ENCODE data around the gene RGS12. TPM values are rescaled to one million over a fixed set of nuclear protein-coding genes. Genes with fewer than 3 reads are reported as not detected.

RGS12 gene
- total and polyA plus RNA-seq, 2 experiments from 2014 or later = 40.1 to 45.0 TPM

- no peaks in the 10 kb centered on the region for H3K27me3 ChIP-seq
- H3K4me3 ChIP-seq = no peak overlapping the region
- no peak for TF ChIP-seq CTCF (IDR thresholded peaks at IDR 0.05; ENCODE audit: low read depth, low read length)
- peaks cover 3% of the 10 kb centered on the region for H3K36me3 ChIP-seq
- no peak for DNase-seq (ENCODE audit: low read depth in 1 of 2, low spot score in 1 of 2)
- no peak overlapping the region for H3K27ac ChIP-seq
- H3K9me3 ChIP-seq (ENCODE audit: low read depth) = no peaks in the 10 kb centered on the region
- no peaks in the 10 kb centered on the region for H3K4me1 ChIP-seq (ENCODE audit: low read depth)
Measured at GRCh38 chr4:3313556-3314228, 20.9 kb downstream of the RGS12 start.

- Histone ChIP-seq H3K27ac (no peak overlapping the region), H3K9me3 (ENCODE audit: low read depth) (no peaks in the 10 kb centered on the region), H3K4me3 (no peak overlapping the region), H3K4me1 (ENCODE audit: low read depth) (no peaks in the 10 kb centered on the region), H3K27me3 (no peaks in the 10 kb centered on the region), H3K36me3 (peaks cover 3% of the 10 kb centered on the region)
- TF ChIP-seq CTCF (IDR thresholded peaks at IDR 0.05; ENCODE audit: low read depth, low read length) = no peak
- DNase-seq (ENCODE audit: low read depth in 1 of 2, low spot score in 1 of 2) = no peak
Measured at GRCh38 chr4:3314706-3315260, 22.0 kb downstream of the RGS12 start.

- peaks cover 5% of the 10 kb centered on the region for H3K4me1 ChIP-seq (ENCODE audit: low read depth)
- H3K36me3 ChIP-seq = peaks cover 3% of the 10 kb centered on the region
- H3K4me3 ChIP-seq = no peak overlapping the region
- no peak overlapping the region for H3K27ac ChIP-seq
- DNase-seq (ENCODE audit: low read depth in 1 of 2, low spot score in 1 of 2) = no peak
- H3K9me3 ChIP-seq (ENCODE audit: low read depth) = no peaks in the 10 kb centered on the region
- H3K27me3 ChIP-seq = no peaks in the 10 kb centered on the region
- no peak for TF ChIP-seq CTCF (IDR thresholded peaks at IDR 0.05; ENCODE audit: low read depth, low read length)
Measured at GRCh38 chr4:3315566-3315965, 22.7 kb downstream of the RGS12 start.

GRCh38 chr4:3316146-3316545 lies 23.3 kb downstream of the RGS12 start:
- no peak for TF ChIP-seq CTCF (IDR thresholded peaks at IDR 0.05; ENCODE audit: low read depth, low read length)
- Histone ChIP-seq H3K4me1 (ENCODE audit: low read depth) (peaks cover 11% of the 10 kb centered on the region), H3K27me3 (no peaks in the 10 kb centered on the region), H3K27ac (no peak overlapping the region), H3K9me3 (ENCODE audit: low read depth) (no peaks in the 10 kb centered on the region), H3K36me3 (peaks cover 3% of the 10 kb centered on the region), H3K4me3 (no peak overlapping the region)
- no peak for DNase-seq (ENCODE audit: low read depth in 1 of 2, low spot score in 1 of 2)

- no peaks in the 10 kb centered on the region for H3K27me3 ChIP-seq
- no peak for TF ChIP-seq CTCF (IDR thresholded peaks at IDR 0.05; ENCODE audit: low read depth, low read length)
- H3K4me3 ChIP-seq = no peak overlapping the region
- no peak overlapping the region for H3K27ac ChIP-seq
- H3K4me1 ChIP-seq (ENCODE audit: low read depth) = peaks cover 21% of the 10 kb centered on the region
- no peak for DNase-seq (ENCODE audit: low read depth in 1 of 2, low spot score in 1 of 2)
- H3K9me3 ChIP-seq (ENCODE audit: low read depth) = no peaks in the 10 kb centered on the region
- H3K36me3 ChIP-seq = peaks cover 3% of the 10 kb centered on the region
Measured at GRCh38 chr4:3317011-3317655, 24.3 kb downstream of the RGS12 start.

Data from cardiac muscle cell (in vitro differentiated cells and primary cell).